Right atrium auricular region (tissue), 2 donors: ENCODE results near the gene SMIM33. TPM values are rescaled to one million over a fixed set of nuclear protein-coding genes. Genes with fewer than 3 reads are reported as not detected.

ENCODE experiments used
- DNase-seq: peaks from one replicate; pipeline ENCODE4 v3.0.0-alpha.2; 2019; ENCODE audit warnings: low spot score
- H3K27ac ChIP-seq, 2 donors: fragments of 200-600 bp; sonication (generic); 1 replicate in 1 of 2; 2 replicates in 1 of 2; pipeline ENCODE4 v1.5.1; 2016 to 2019
- H3K27me3 ChIP-seq, 2 donors: fragments of 200-600 bp; sonication (generic); one replicate each; pipeline versions ENCODE4 v1.5.1 to v1.6.0; 2017 to 2019
- H3K36me3 ChIP-seq: fragments of 200-600 bp; sonication (generic); one replicate; pipeline ENCODE4 v1.5.1; 2016
- H3K4me1 ChIP-seq, 2 donors: fragments of 200-600 bp; sonication (generic); one replicate each; pipeline versions ENCODE4 v1.5.1 to v1.6.0; 2017 to 2019
- H3K4me3 ChIP-seq, 2 donors: fragments of 200-600 bp; sonication (generic); 1 replicate in 1 of 2; 2 replicates in 1 of 2; pipeline ENCODE4 v1.5.1; 2017 to 2019; ENCODE audit warnings: mild to moderate bottlenecking in 1 of 2, moderate library complexity in 1 of 2
- H3K9me3 ChIP-seq, 2 donors: fragments of 200-600 bp; sonication (generic); one replicate each; pipeline ENCODE4 v1.5.1; 2019
- total RNA-seq, 2 donors: library from RNA; depleted of rRNA; stranded (reverse); fragments of >200 nt; gene quantifications; one replicate each; pipeline ENCODE4 v1.1.0, GENCODE V29; 2016
- TF ChIP-seq, protein P1 (sequence below), 2 donors: fragments of 200-600 bp; sonication (generic); IDR thresholded peaks; one replicate each; pipeline ENCODE4 v1.5.1; 2019; ENCODE audit warnings: antibody characterized with exemption in 2 of 2

The SMIM33 gene
- total RNA-seq, result not detected

DNA sequence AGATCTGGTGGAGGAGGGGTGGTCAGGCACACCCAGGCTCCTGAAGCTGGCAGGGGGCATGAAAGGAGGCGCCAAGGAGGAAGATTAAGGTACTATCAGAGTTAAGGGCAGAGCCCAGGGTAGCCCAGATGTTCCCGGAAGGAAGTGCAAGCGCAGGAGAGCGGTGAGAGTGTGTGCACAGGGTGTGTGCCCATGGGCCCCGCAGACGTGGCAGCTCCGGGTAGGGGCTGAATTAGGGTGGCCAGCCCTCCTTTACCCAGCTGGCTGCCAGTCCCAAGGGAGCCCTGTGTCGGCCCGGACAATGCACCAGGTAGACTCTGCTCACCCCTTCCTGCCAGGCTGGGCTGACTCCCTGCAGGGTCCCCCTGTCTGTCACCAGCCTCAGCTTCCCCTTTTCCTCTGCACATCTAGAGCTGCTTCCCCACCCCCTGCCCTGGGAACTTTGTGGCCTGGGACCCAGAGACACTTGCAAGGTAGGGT lies at the start of gene SMIM33:
Gene SMIM33, plus strand, starts transcription at position 184 of the 480 bp plus-strand sequence. Its CDS starts 118 bp downstream, at position 302.
- TF ChIP-seq, protein P1, sequence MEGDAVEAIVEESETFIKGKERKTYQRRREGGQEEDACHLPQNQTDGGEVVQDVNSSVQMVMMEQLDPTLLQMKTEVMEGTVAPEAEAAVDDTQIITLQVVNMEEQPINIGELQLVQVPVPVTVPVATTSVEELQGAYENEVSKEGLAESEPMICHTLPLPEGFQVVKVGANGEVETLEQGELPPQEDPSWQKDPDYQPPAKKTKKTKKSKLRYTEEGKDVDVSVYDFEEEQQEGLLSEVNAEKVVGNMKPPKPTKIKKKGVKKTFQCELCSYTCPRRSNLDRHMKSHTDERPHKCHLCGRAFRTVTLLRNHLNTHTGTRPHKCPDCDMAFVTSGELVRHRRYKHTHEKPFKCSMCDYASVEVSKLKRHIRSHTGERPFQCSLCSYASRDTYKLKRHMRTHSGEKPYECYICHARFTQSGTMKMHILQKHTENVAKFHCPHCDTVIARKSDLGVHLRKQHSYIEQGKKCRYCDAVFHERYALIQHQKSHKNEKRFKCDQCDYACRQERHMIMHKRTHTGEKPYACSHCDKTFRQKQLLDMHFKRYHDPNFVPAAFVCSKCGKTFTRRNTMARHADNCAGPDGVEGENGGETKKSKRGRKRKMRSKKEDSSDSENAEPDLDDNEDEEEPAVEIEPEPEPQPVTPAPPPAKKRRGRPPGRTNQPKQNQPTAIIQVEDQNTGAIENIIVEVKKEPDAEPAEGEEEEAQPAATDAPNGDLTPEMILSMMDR (IDR thresholded peaks at IDR 0.05), result no peak
- H3K27ac ChIP-seq, result no peak within 1 kb of the TSS
- no peak for DNase-seq
- H3K27me3 ChIP-seq, result no peaks in the 10 kb centered on the region
- H3K4me3 ChIP-seq, result no peak within 1 kb of the TSS
- peaks cover 10% of the 10 kb centered on the region for H3K36me3 ChIP-seq
- H3K4me1 ChIP-seq, result peaks cover 0 to 32% of the 10 kb centered on the region in 2 donors
- H3K9me3 ChIP-seq, result no peaks in the 10 kb centered on the region

DNA sequence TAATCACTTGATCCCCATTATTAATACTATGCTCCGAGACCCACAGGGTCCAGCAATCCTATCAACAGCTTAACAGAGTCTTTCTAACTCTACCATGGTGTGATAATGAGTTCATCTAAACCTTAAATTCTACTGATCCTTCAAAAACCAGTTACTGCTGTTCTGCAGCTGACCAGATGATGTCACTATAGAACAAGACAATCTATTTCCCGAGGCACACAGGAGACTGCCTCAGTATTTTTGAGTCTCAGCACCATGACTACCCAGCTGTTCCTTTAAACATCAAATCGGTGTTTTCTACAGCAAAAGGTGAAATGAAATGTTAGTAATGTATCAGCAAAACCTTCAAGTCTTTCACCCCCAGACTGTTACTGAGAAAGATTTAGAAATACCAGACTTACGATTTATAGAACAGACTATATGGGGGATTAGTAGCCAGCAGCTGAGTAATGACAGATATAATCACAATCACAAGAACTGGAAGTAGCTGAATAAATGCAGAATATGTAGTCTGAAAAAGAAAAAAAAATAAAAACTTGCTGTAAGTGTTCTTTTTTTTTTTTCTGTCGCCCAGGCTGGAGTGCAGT lies 48.4 kb upstream of the SMIM33 start:
- Histone ChIP-seq H3K27me3 (no peaks in the 10 kb centered on the region), H3K9me3 (no peaks in the 10 kb centered on the region), H3K4me3 (no peak overlapping the region), H3K4me1 (peaks cover 0 to 28% of the 10 kb centered on the region in 2 donors), H3K36me3 (peaks cover 42% of the 10 kb centered on the region), H3K27ac (no peak overlapping the region)
- TF ChIP-seq, protein P1 (IDR thresholded peaks at IDR 0.05), result peak; percentile 47 to 87
- no peak for DNase-seq

DNA sequence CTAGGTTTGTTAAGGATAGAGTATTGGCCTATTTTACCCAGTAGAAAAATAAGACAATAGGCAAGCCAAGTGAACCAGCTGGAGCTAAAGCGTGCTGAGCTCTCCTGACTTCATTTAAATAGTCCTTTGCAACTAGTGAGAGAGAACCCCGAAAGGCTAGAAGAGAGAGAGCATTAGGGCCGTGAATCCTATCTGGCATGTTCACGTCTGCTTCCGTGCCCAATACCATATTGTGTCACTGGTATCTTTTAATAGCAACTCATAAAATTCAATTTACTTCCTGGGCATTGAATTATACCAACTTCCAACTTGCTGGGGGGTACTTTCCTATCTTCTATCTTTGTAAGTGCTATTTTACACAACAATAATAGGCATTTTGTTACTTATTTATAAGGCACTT lies 45.3 kb upstream of the SMIM33 start:
- no peak for DNase-seq
- H3K9me3 ChIP-seq, result no peaks in the 10 kb centered on the region
- H3K27me3 ChIP-seq, result no peaks in the 10 kb centered on the region
- peaks cover 45% of the 10 kb centered on the region for H3K36me3 ChIP-seq
- TF ChIP-seq, protein P1 (IDR thresholded peaks at IDR 0.05), result no peak
- no peak overlapping the region for H3K27ac ChIP-seq
- no peak overlapping the region for H3K4me3 ChIP-seq
- no peaks in the 10 kb centered on the region for H3K4me1 ChIP-seq

DNA sequence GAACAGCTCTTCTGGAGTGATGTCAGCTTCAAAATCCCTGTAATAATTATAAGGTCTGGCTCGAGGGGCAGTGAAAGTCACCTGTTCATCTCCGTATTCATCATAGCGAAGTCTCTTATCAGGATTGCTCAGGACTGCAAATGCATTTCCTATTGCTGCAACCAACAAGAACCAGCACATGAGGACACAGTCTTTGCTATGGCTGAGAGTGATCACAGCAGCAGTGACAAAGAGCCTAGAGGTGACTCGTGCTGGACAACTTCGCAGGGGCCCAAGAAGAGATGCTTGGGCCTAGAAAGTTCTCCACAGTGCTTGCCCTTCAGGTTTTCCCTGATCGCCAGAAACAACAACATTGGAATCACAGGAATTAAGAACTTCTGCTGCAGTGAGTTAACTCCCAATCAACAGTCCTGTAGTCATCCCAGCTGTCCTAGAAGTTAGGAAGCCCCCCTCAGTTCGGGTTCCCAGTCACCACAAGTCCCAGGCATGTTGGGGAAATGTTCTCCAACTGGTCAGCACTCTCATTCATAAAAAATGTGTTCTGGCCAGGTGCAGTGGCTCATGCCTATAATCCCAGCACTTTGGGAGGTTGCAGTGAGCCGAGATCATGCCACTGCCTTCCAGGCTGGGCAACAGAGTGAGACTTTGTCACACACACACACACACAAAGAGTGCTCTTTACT lies 44.5 kb upstream of the SMIM33 start:
- H3K27me3 ChIP-seq, result no peaks in the 10 kb centered on the region

DNA sequence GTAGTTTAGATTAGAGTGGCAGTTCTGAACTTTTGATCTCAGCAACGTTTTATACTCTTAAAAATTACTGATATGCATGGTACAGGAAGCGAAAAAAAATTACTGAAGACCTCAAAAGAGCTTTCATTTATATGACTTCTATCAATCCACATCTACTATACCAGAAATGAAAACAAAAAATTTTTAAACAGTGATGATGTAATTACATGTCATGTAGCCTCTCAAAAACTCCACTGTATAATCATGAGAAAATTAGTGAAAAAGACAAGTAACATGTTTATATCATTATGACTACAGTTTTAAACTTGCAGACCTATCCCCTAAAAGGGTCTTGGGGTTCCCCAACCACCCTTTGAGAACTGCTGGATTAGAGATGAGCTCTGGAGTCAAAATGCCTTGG lies 40.8 kb upstream of the SMIM33 start:
- Histone ChIP-seq H3K36me3 (peaks cover 45% of the 10 kb centered on the region), H3K27me3 (no peaks in the 10 kb centered on the region), H3K27ac (no peak overlapping the region), H3K4me3 (no peak overlapping the region), H3K9me3 (no peaks in the 10 kb centered on the region), H3K4me1 (no peaks in the 10 kb centered on the region)
- TF ChIP-seq, protein P1 (IDR thresholded peaks at IDR 0.05), result no peak
- no peak for DNase-seq

More for the DNA sequence above, 44.5 kb upstream of the SMIM33 start:
- Histone ChIP-seq H3K4me1 (no peaks in the 10 kb centered on the region), H3K27ac (no peak overlapping the region), H3K9me3 (no peaks in the 10 kb centered on the region), H3K4me3 (no peak overlapping the region), H3K36me3 (peaks cover 45% of the 10 kb centered on the region)
- DNase-seq, result no peak
- TF ChIP-seq, protein P1 (IDR thresholded peaks at IDR 0.05), result no peak
